Measurements from ENCODE around the gene STT3A.

GRCh38 chr11:125671561-125671960, 78.9 kb downstream of the STT3A start:
- TF ChIP-seq GATA2 (IDR thresholded peaks at IDR 0.05; ENCODE audit: low read depth, low read length) (no peak), GATA3 (IDR thresholded peaks at IDR 0.05; ENCODE audit: low read depth, low read length) (no peak)
